ENCODE results near the gene SSH2.
"Not testable (repeated sequence)": the region's sequence is repeated elsewhere in the genome, so short reads cannot be mapped to it uniquely, and the experiment has no call there.

- TF ChIP-seq CTCF, POLR2AphosphoS5, EP300 (IDR thresholded peaks at IDR 0.05): not testable (repeated sequence)
Measured at GRCh38 chr17:29874358-29874757, 55.7 kb downstream of the SSH2 start.
